OCI-LY7 (cell line): ENCODE measurements around the gene SNRK. TPM values are rescaled to one million over a fixed set of nuclear protein-coding genes. Genes with fewer than 3 reads are reported as not detected.

ENCODE experiments used
- BruUV-seq: library from RNA; stranded (reverse); fragments of 400-500 nt; replicated peaks from 2 replicates; lab custom pipeline; 2021; lab: Mats Ljungman, UMichigan
- CTCF ChIA-PET: fragments of 300-600 bp; sonication (Branson Sonifier 250); formaldehyde crosslinking; loops from one replicate; lab custom pipeline; 2022; ENCODE audit warnings: antibody characterized with exemption; ENCODE audit not compliant: unreplicated experiment; lab: Charles Lee
- POLR2A ChIA-PET: fragments of 300-600 bp; sonication (Branson Sonifier 250); formaldehyde crosslinking; loops from one replicate; lab custom pipeline; 2022; ENCODE audit warnings: antibody characterized with exemption; lab: Charles Lee
- DNase-seq: peaks from one replicate; pipeline ENCODE4 v3.0.0-alpha.2; 2015; ENCODE audit warnings: low spot score
- H2AFZ ChIP-seq: fragments of 200-600 bp; sonication (generic), shearing (Covaris generic); 2 replicates; pipeline ENCODE4 v1.6.1; 2014; ENCODE audit warnings: mild to moderate bottlenecking, antibody characterized with exemption, low read length, moderate library complexity
- H3K27ac ChIP-seq: fragments of 200-600 bp; sonication (generic); 2 replicates; pipeline ENCODE4 v1.5.1; 2014; ENCODE audit warnings: mixed run types, low read depth, mild to moderate bottlenecking, moderate library complexity, low read length, inconsistent platforms; ENCODE audit not compliant: poor library complexity, severe bottlenecking
- H3K36me3 ChIP-seq: fragments of 200-600 bp; sonication (generic); 2 replicates; pipeline ENCODE4 v1.6.1; 2014; ENCODE audit warnings: mild to moderate bottlenecking, antibody characterized with exemption, low read length, moderate library complexity, mixed read lengths; ENCODE audit not compliant: insufficient read depth
- H3K4me1 ChIP-seq: fragments of 200-600 bp; sonication (generic); 2 replicates; pipeline ENCODE4 v1.5.1; 2014; ENCODE audit warnings: mild to moderate bottlenecking, low read length; ENCODE audit not compliant: insufficient read depth, poor library complexity, severe bottlenecking
- H3K4me2 ChIP-seq: fragments of 200-600 bp; sonication (generic); 2 replicates; pipeline ENCODE4 v1.6.1; 2014; ENCODE audit warnings: mild to moderate bottlenecking, low read length
- H3K4me3 ChIP-seq: fragments of 200-600 bp; sonication (generic); 2 replicates; pipeline ENCODE4 v1.5.1; 2014; ENCODE audit warnings: mild to moderate bottlenecking, low read depth, low read length; ENCODE audit not compliant: poor library complexity, severe bottlenecking
- H3K79me2 ChIP-seq: fragments of 200-600 bp; sonication (generic); 2 replicates; pipeline ENCODE4 v1.6.1; 2016; ENCODE audit warnings: low read depth, mild to moderate bottlenecking, low read length, moderate library complexity, mixed read lengths; ENCODE audit not compliant: insufficient read depth
- H3K9me2 ChIP-seq: fragments of 200-600 bp; sonication (generic); 2 replicates; pipeline ENCODE4 v1.6.1; 2016; ENCODE audit warnings: mild to moderate bottlenecking, low read length, mixed read lengths; ENCODE audit not compliant: insufficient read depth
- H3K9me3 ChIP-seq: fragments of 200-600 bp; sonication (generic); 2 replicates; pipeline ENCODE4 v1.6.1; 2014; ENCODE audit warnings: mild to moderate bottlenecking, mixed run types, low read length, mixed read lengths
- H4K20me1 ChIP-seq: fragments of 200-600 bp; sonication (generic); 2 replicates; pipeline ENCODE4 v1.6.1; 2014; ENCODE audit warnings: mild to moderate bottlenecking, antibody characterized with exemption, low read length, moderate library complexity, mixed read lengths; ENCODE audit not compliant: insufficient read depth
- CTCF ChIP-seq: fragments of 200-600 bp; sonication (generic); conservative IDR thresholded peaks from 2 replicates; pipeline ENCODE4 v1.5.1; 2014; ENCODE audit warnings: mild to moderate bottlenecking, antibody characterized with exemption, low read length, moderate library complexity, mixed read lengths
- EZH2phosphoT487 ChIP-seq: fragments of 200-600 bp; sonication (generic); IDR thresholded peaks from 2 replicates; pipeline ENCODE4 v1.6.1; 2018; ENCODE audit warnings: low read depth, borderline replicate concordance, mild to moderate bottlenecking, mixed run types, antibody characterized with exemption, low read length, moderate library complexity, mixed read lengths
- intact Hi-C: fragments of 100-400 bp; cut with micrococcal nuclease; formaldehyde crosslinking; loops from one replicate; pipeline ENCODE4 v1.10.0; 2022; ENCODE audit not compliant: unreplicated experiment
- total RNA-seq, 2 experiments: library from RNA; depleted of rRNA in 1 of 2; stranded (reverse); fragments of >200 nt in 1 of 2; shearing (Covaris generic) in 1 of 2; gene quantifications; 2 replicates each; pipeline ENCODE4 v1.2.3, GENCODE V29; 2014 to 2022

The SNRK gene
- total RNA-seq, 2 experiments from 2014 or later = 15.5 TPM

- no TSS peak for BruUV-seq
- no peak overlapping the region for H3K4me2 ChIP-seq
- intact Hi-C loops = no loop called here
- H3K4me1 ChIP-seq = no peaks in the 10 kb centered on the region
- no peak for TF ChIP-seq CTCF
- no peak for TF ChIP-seq EZH2phosphoT487
- CTCF ChIA-PET = no interaction called here
- no peaks in the 10 kb centered on the region for H3K36me3 ChIP-seq
- no peaks in the 10 kb centered on the region for H3K79me2 ChIP-seq
- POLR2A ChIA-PET = interaction anchor here (0.6 kb wide), 1 partner anchor 69 kb away, joined by 4 read pairs; no protein-coding TSS in a partner anchor
- no peaks in the 10 kb centered on the region for H4K20me1 ChIP-seq
- DNase-seq = no peak
- no peak overlapping the region for H2AFZ ChIP-seq
- H3K9me3 ChIP-seq = no peaks in the 10 kb centered on the region
- H3K4me3 ChIP-seq = no peak overlapping the region
- H3K27ac ChIP-seq = no peak overlapping the region
- no peaks in the 10 kb centered on the region for H3K9me2 ChIP-seq
Measured at GRCh38 chr3:43266451-43266850, 19.9 kb upstream of the SNRK start.

GRCh38 chr3:43266995-43267394 is 19.3 kb upstream of the SNRK start:
- CTCF ChIA-PET = no interaction called here
- TF ChIP-seq CTCF (no peak), EZH2phosphoT487 (no peak)
- no TSS peak for BruUV-seq

GRCh38 chr3:43268636-43269035 is 17.7 kb upstream of the SNRK start:
- Histone ChIP-seq H3K27ac (no peak overlapping the region), H2AFZ (no peak overlapping the region), H3K36me3 (no peaks in the 10 kb centered on the region), H3K79me2 (no peaks in the 10 kb centered on the region), H3K9me2 (no peaks in the 10 kb centered on the region), H3K9me3 (no peaks in the 10 kb centered on the region), H3K4me3 (no peak overlapping the region), H4K20me1 (no peaks in the 10 kb centered on the region), H3K4me1 (no peaks in the 10 kb centered on the region), H3K4me2 (no peak overlapping the region)
- TF ChIP-seq CTCF (no peak), EZH2phosphoT487 (no peak)
- ChIA-PET POLR2A (no interaction called here), CTCF (no interaction called here)
- no TSS peak for BruUV-seq
- intact Hi-C loops = no loop called here
- no peak for DNase-seq

More at GRCh38 chr3:43266995-43267394, 19.3 kb upstream of the SNRK start:
- no peaks in the 10 kb centered on the region for H3K9me2 ChIP-seq
- H3K4me2 ChIP-seq = no peak overlapping the region
- POLR2A ChIA-PET = interaction anchor here (0.7 to 1.0 kb wide), 2 partner anchors 15 to 66 kb away, joined by 3 to 6 read pairs; no protein-coding TSS in a partner anchor
- H3K36me3 ChIP-seq = no peaks in the 10 kb centered on the region
- H3K4me1 ChIP-seq = no peaks in the 10 kb centered on the region
- DNase-seq = no peak
- intact Hi-C loops = no loop called here
- no peaks in the 10 kb centered on the region for H3K9me3 ChIP-seq
- H3K79me2 ChIP-seq = no peaks in the 10 kb centered on the region
- H3K4me3 ChIP-seq = no peak overlapping the region
- H2AFZ ChIP-seq = no peak overlapping the region
- H4K20me1 ChIP-seq = no peaks in the 10 kb centered on the region
- no peak overlapping the region for H3K27ac ChIP-seq
